Body of pancreas (tissue), 4 donors: ENCODE data around the gene SALL1.

ENCODE experiments used
- POLR2A ChIP-seq, 3 donors: fragments of 450-650 bp; IDR thresholded peaks; one replicate each; pipeline ENCODE4 v1.6.1; 2016; ENCODE audit warnings: antibody characterized with exemption in 3 of 3, mild to moderate bottlenecking in 2 of 3
- TF ChIP-seq, protein P1 (sequence below), 7 experiments: fragments of 450-650 bp in 4 of 7; fragments of 200-600 bp in 3 of 7; sonication (generic) in 3 of 7; IDR thresholded peaks; one replicate each; pipeline ENCODE4 v1.5.1; 2016 to 2019; ENCODE audit warnings: antibody characterized with exemption in 7 of 7

GRCh38 chr16:51161440-51162195, 10.5 kb upstream of the SALL1 start:
- TF ChIP-seq, protein P1, sequence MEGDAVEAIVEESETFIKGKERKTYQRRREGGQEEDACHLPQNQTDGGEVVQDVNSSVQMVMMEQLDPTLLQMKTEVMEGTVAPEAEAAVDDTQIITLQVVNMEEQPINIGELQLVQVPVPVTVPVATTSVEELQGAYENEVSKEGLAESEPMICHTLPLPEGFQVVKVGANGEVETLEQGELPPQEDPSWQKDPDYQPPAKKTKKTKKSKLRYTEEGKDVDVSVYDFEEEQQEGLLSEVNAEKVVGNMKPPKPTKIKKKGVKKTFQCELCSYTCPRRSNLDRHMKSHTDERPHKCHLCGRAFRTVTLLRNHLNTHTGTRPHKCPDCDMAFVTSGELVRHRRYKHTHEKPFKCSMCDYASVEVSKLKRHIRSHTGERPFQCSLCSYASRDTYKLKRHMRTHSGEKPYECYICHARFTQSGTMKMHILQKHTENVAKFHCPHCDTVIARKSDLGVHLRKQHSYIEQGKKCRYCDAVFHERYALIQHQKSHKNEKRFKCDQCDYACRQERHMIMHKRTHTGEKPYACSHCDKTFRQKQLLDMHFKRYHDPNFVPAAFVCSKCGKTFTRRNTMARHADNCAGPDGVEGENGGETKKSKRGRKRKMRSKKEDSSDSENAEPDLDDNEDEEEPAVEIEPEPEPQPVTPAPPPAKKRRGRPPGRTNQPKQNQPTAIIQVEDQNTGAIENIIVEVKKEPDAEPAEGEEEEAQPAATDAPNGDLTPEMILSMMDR (IDR thresholded peaks at IDR 0.05) = no peak
- no peak for TF ChIP-seq POLR2A (IDR thresholded peaks at IDR 0.05)
